HG02678 (cell line): Measurements from ENCODE around the gene PAGE5.

Experiments
- ATAC-seq: cut with Tn5 transposase; IDR thresholded peaks from one replicate; pipeline ENCODE4 v1.9.1; 2021; ENCODE audit warnings: mild to moderate bottlenecking, moderate library complexity; ENCODE audit not compliant: unreplicated experiment

The PAGE5 gene

GRCh38 chrX:55220119-55220794 is at the start of gene PAGE5:
Gene PAGE5, plus strand, starts transcription at chrX:55220346. Its CDS starts 1,037 bp downstream, at chrX:55221383.
- ATAC-seq, result no peak

GRCh38 chrX:55187281-55187680 is 32.9 kb upstream of the PAGE5 start:
- no peak for ATAC-seq

- ATAC-seq, result no peak
These were observed 23.5 kb upstream of the PAGE5 start for GRCh38 chrX:55196688-55197087.

GRCh38 chrX:55201930-55202579 is 18.1 kb upstream of the PAGE5 start:
- no peak for ATAC-seq

- ATAC-seq, result no peak
These were observed 13.8 kb upstream of the PAGE5 start for GRCh38 chrX:55206162-55206941.

- no peak for ATAC-seq
These were observed 9.0 kb upstream of the PAGE5 start for GRCh38 chrX:55210931-55211677.

GRCh38 chrX:55213381-55213780 is 6.8 kb upstream of the PAGE5 start:
- ATAC-seq, result no peak

- ATAC-seq, result no peak
These were observed 20.7 kb downstream of the PAGE5 start for GRCh38 chrX:55240788-55241340.

GRCh38 chrX:55253528-55253927 is 33.4 kb downstream of the PAGE5 start:
- ATAC-seq, result no peak

GRCh38 chrX:55260806-55261205 is 40.7 kb downstream of the PAGE5 start:
- ATAC-seq, result no peak

GRCh38 chrX:55264816-55265215 is 44.7 kb downstream of the PAGE5 start, which contains the start of gene PAGE3:
Gene PAGE3, minus strand, starts transcription at chrX:55264916. Its CDS starts 1,013 bp downstream, at chrX:55263903.
- ATAC-seq, result no peak
